H9 (cell line): ENCODE results near the gene ARPP21. TPM values are rescaled to one million over a fixed set of nuclear protein-coding genes. Genes with fewer than 3 reads are reported as not detected.

Experiments
- DNase-seq: peaks from one replicate; pipeline ENCODE4 v3.0.0-alpha.2; 2017
- H2AFZ ChIP-seq: one replicate; pipeline ENCODE4 v1.6.1; 2013; ENCODE audit warnings: mild to moderate bottlenecking, low read length, control low read depth, moderate library complexity
- H2AK5ac ChIP-seq: 2 replicates; pipeline ENCODE4 v1.6.1; 2013; ENCODE audit warnings: low read length, control low read depth, mixed read lengths; ENCODE audit not compliant: insufficient read length
- H2BK120ac ChIP-seq: one replicate; pipeline ENCODE4 v1.6.1; 2013; ENCODE audit warnings: low read depth, mild to moderate bottlenecking, low read length, control low read depth, inconsistent platforms; ENCODE audit not compliant: poor library complexity, severe bottlenecking
- H2BK12ac ChIP-seq: 2 replicates; pipeline ENCODE4 v1.6.1; 2013; ENCODE audit warnings: low read length, control low read depth, mixed read lengths, low read depth; ENCODE audit not compliant: insufficient read length
- H2BK15ac ChIP-seq: 2 replicates; pipeline ENCODE4 v1.6.1; 2013; ENCODE audit warnings: low read depth, low read length, control low read depth
- H2BK20ac ChIP-seq: one replicate; pipeline ENCODE4 v1.6.1; 2013; ENCODE audit warnings: low read depth, mild to moderate bottlenecking, low read length, control low read depth, inconsistent platforms; ENCODE audit not compliant: poor library complexity, severe bottlenecking
- H2BK5ac ChIP-seq: 2 replicates; pipeline ENCODE4 v1.6.1; 2013; ENCODE audit warnings: low read length, control low read depth, mixed read lengths; ENCODE audit not compliant: insufficient read length
- H3K14ac ChIP-seq: 2 replicates; pipeline ENCODE4 v1.6.1; 2013; ENCODE audit warnings: low read length, control low read depth; ENCODE audit not compliant: insufficient read depth
- H3K18ac ChIP-seq: 2 replicates; pipeline ENCODE4 v1.6.1; 2013; ENCODE audit warnings: low read depth, mild to moderate bottlenecking, mixed read lengths, low read length, control low read depth; ENCODE audit not compliant: insufficient read length
- H3K23ac ChIP-seq: 2 replicates; pipeline ENCODE4 v1.6.1; 2013; ENCODE audit warnings: low read length, control low read depth, mixed read lengths, low read depth; ENCODE audit not compliant: insufficient read length
- H3K23me2 ChIP-seq: 2 replicates; pipeline ENCODE4 v1.6.1; 2013; ENCODE audit warnings: low read depth, mild to moderate bottlenecking, mixed read lengths, low read length, control low read depth; ENCODE audit not compliant: insufficient read length, poor library complexity, severe bottlenecking
- H3K27ac ChIP-seq: 2 replicates; pipeline ENCODE4 v1.5.1; 2013; ENCODE audit warnings: low read length, control low read depth, mixed read lengths, low read depth; ENCODE audit not compliant: insufficient read length
- H3K27me3 ChIP-seq: 2 replicates; pipeline ENCODE4 v1.6.1; 2013; ENCODE audit warnings: low read length, control low read depth, inconsistent platforms; ENCODE audit not compliant: insufficient read depth
- H3K4ac ChIP-seq: 2 replicates; pipeline ENCODE4 v1.6.1; 2013; ENCODE audit warnings: low read depth, mild to moderate bottlenecking, control low read depth, inconsistent platforms, low read length, moderate library complexity
- H3K4me1 ChIP-seq: 2 replicates; pipeline ENCODE4 v1.6.1; 2013; ENCODE audit warnings: low read length, control low read depth, inconsistent platforms; ENCODE audit not compliant: insufficient read depth
- H3K4me2 ChIP-seq: 2 replicates; pipeline ENCODE4 v1.6.1; 2013; ENCODE audit warnings: low read length, control low read depth, mixed read lengths; ENCODE audit not compliant: insufficient read length, insufficient read depth
- H3K56ac ChIP-seq: 2 replicates; pipeline ENCODE4 v1.6.1; 2013; ENCODE audit warnings: low read depth, mild to moderate bottlenecking, mixed read lengths, low read length, control low read depth; ENCODE audit not compliant: insufficient read length
- H3K79me1 ChIP-seq: 2 replicates; pipeline ENCODE4 v1.6.1; 2013; ENCODE audit warnings: low read depth, mild to moderate bottlenecking, moderate library complexity, low read length, control low read depth, inconsistent platforms; ENCODE audit not compliant: insufficient read depth, poor library complexity, severe bottlenecking
- H3K79me2 ChIP-seq: 2 replicates; pipeline ENCODE4 v1.6.1; 2013; ENCODE audit warnings: low read length, control low read depth, inconsistent platforms; ENCODE audit not compliant: insufficient read depth
- H3K9ac ChIP-seq: 2 replicates; pipeline ENCODE4 v1.6.1; 2013; ENCODE audit warnings: low read length, control low read depth, mixed read lengths; ENCODE audit not compliant: insufficient read length; ENCODE audit errors: extremely low read depth
- H3K9me3 ChIP-seq: one replicate; pipeline ENCODE4 v1.6.1; 2013; ENCODE audit warnings: low read depth, low read length, inconsistent platforms; ENCODE audit not compliant: control insufficient read depth
- H3T11ph ChIP-seq: one replicate; pipeline ENCODE4 v1.6.1; 2013; ENCODE audit warnings: mild to moderate bottlenecking, low read length, control low read depth, inconsistent platforms
- H4K20me1 ChIP-seq: one replicate; pipeline ENCODE4 v1.6.1; 2013; ENCODE audit not compliant: control insufficient read depth, insufficient read length, insufficient read depth
- H4K5ac ChIP-seq: 2 replicates; pipeline ENCODE4 v1.6.1; 2013; ENCODE audit warnings: low read depth, mild to moderate bottlenecking, mixed read lengths, low read length, control low read depth; ENCODE audit not compliant: insufficient read length
- H4K8ac ChIP-seq: replicated peaks from 2 replicates; pipeline ENCODE4 v1.6.1; 2013; ENCODE audit warnings: low read length, control low read depth, mixed read lengths, low read depth; ENCODE audit not compliant: insufficient read length
- H4K91ac ChIP-seq: 2 replicates; pipeline ENCODE4 v1.6.1; 2013; ENCODE audit warnings: low read depth, mild to moderate bottlenecking, moderate library complexity, mixed read lengths, low read length, control low read depth; ENCODE audit not compliant: insufficient read length
- H3K27ac Mint-ChIP-seq, 3 experiments: 2 replicates in 2 of 3; 3 replicates in 1 of 3; pipeline ENCODE4 v1.8.0; 2020 to 2021; ENCODE audit warnings: mixed read lengths in 3 of 3, mild to moderate bottlenecking in 1 of 3, moderate library complexity in 1 of 3
- H3K27me3 Mint-ChIP-seq: 2 replicates; pipeline ENCODE4 v1.8.0; 2021; ENCODE audit warnings: low read depth, mild to moderate bottlenecking, moderate library complexity, mixed read lengths
- H3K36me3 Mint-ChIP-seq, 3 experiments: 2 replicates in 2 of 3; 3 replicates in 1 of 3; pipeline ENCODE4 v1.8.0; 2020 to 2021; ENCODE audit warnings: low read depth in 3 of 3, mixed read lengths in 3 of 3; ENCODE audit not compliant: insufficient read depth in 1 of 3
- H3K4me1 Mint-ChIP-seq, 2 experiments: 2 replicates each; pipeline ENCODE4 v1.8.0; 2020; ENCODE audit warnings: mixed read lengths in 2 of 2
- H3K4me3 Mint-ChIP-seq, 2 experiments: 2 replicates in 1 of 2; 3 replicates in 1 of 2; pipeline ENCODE4 v1.8.0; 2020 to 2021; ENCODE audit warnings: mild to moderate bottlenecking in 2 of 2, mixed read lengths in 2 of 2, moderate library complexity in 1 of 2
- H3K9me3 Mint-ChIP-seq, 2 experiments: 2 replicates in 1 of 2; 3 replicates in 1 of 2; pipeline ENCODE4 v1.8.0; 2020; ENCODE audit warnings: mild to moderate bottlenecking in 2 of 2, mixed read lengths in 2 of 2, moderate library complexity in 1 of 2
- WGBS: extraction: QIAGEN DNeasy Blood & Tissue Kit; methylation state at CpG from one replicate; pipeline ENCODE4 v1.1.7; 2013; ENCODE audit warnings: missing lambda C conversion rate, low lambda C conversion rate, mixed read lengths; ENCODE audit not compliant: insufficient read length; ENCODE audit errors: extremely low coverage; 5-methylcytosine and 5-hydroxymethylcytosine counted together
- total RNA-seq: library from RNA; stranded (reverse); gene quantifications from 2 replicates; pipeline ENCODE4 v1.2.1, GENCODE V29; 2021
- TF ChIP-seq, protein P1 (sequence below): fragments of 200-600 bp; sonication (generic); conservative IDR thresholded peaks from 3 replicates; pipeline ENCODE4 v1.8.0; 2021; ENCODE audit warnings: antibody characterized with exemption, mild to moderate bottlenecking

The ARPP21 gene
- total RNA-seq, 1 experiment from 2014 or later, result not detected

DNA sequence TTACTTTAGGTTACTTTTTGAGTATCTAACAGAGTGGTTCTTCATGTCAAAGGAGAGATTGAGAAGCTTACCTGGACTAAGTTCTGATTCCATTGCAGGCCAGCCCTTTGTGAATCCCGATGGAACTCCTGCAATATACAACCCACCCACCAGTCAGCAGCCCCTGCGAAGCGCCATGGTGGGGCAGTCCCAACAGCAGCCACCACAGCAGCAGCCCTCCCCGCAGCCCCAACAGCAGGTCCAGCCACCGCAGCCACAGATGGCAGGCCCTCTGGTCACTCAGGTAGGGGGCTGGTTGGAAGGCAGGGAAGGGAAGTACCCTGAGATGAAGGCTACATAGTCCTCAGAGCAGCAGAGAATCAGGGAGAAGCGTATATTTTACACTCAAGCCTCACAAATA, 97.8 kb downstream of the ARPP21 start:
- peak; percentile 31 for DNase-seq
- TF ChIP-seq, protein P1, sequence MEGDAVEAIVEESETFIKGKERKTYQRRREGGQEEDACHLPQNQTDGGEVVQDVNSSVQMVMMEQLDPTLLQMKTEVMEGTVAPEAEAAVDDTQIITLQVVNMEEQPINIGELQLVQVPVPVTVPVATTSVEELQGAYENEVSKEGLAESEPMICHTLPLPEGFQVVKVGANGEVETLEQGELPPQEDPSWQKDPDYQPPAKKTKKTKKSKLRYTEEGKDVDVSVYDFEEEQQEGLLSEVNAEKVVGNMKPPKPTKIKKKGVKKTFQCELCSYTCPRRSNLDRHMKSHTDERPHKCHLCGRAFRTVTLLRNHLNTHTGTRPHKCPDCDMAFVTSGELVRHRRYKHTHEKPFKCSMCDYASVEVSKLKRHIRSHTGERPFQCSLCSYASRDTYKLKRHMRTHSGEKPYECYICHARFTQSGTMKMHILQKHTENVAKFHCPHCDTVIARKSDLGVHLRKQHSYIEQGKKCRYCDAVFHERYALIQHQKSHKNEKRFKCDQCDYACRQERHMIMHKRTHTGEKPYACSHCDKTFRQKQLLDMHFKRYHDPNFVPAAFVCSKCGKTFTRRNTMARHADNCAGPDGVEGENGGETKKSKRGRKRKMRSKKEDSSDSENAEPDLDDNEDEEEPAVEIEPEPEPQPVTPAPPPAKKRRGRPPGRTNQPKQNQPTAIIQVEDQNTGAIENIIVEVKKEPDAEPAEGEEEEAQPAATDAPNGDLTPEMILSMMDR, result no peak
- Mint-ChIP-seq H3K27me3 (peaks cover 78% of the 10 kb centered on the region), H3K27ac (no peak overlapping the region), H3K4me3 (no peak overlapping the region), H3K36me3 (no peaks in the 10 kb centered on the region), H3K9me3 (no peaks in the 10 kb centered on the region), H3K4me1 (peaks cover 6 to 12% of the 10 kb centered on the region in 2 experiments)
- H4K91ac ChIP-seq, result no peak overlapping the region
- no peak overlapping the region for H2BK20ac ChIP-seq
- no CpG with 5 or more reads among the region's 6 CpGs for WGBS
- H2AFZ ChIP-seq, result no peak overlapping the region
- H2BK15ac ChIP-seq, result no peak overlapping the region
- no peaks in the 10 kb centered on the region for H4K20me1 ChIP-seq
- no peak overlapping the region for H2BK12ac ChIP-seq
- H3K4me1 ChIP-seq, result no peaks in the 10 kb centered on the region
- no peak overlapping the region for H2BK5ac ChIP-seq
- H3K4me2 ChIP-seq, result no peak overlapping the region
- H3K27me3 ChIP-seq, result no peaks in the 10 kb centered on the region
- H2BK120ac ChIP-seq, result no peak overlapping the region
- H3K79me1 ChIP-seq, result no peaks in the 10 kb centered on the region
- no peak overlapping the region for H3K27ac ChIP-seq
- no peaks in the 10 kb centered on the region for H3K9me3 ChIP-seq
- H3K18ac ChIP-seq, result no peak overlapping the region
- H3K56ac ChIP-seq, result no peak overlapping the region
- H4K8ac ChIP-seq, result no peak overlapping the region
- H3K9ac ChIP-seq, result no peak overlapping the region
- H3K79me2 ChIP-seq, result no peaks in the 10 kb centered on the region
- no peak overlapping the region for H3K14ac ChIP-seq
- no peak overlapping the region for H3K4ac ChIP-seq
- H2AK5ac ChIP-seq, result no peak overlapping the region
- H4K5ac ChIP-seq, result no peak overlapping the region
- no peak overlapping the region for H3T11ph ChIP-seq
- no peaks in the 10 kb centered on the region for H3K23me2 ChIP-seq
- no peak overlapping the region for H3K23ac ChIP-seq
